GM12865 (cell line): ENCODE data around the gene KLHL18.
"Not testable (repeated sequence)": the region's sequence is repeated elsewhere in the genome, so short reads cannot be mapped to it uniquely, and the experiment has no call there.

ENCODE experiments used
- DNase-seq: peaks from one replicate; pipeline ENCODE4 v3.0.0; 2010; ENCODE audit warnings: low read depth
- H3K4me3 ChIP-seq: 2 replicates; pipeline ENCODE4 v1.5.1; 2011; ENCODE audit warnings: mild to moderate bottlenecking, low read depth, low read length, control low read depth
- CTCF ChIP-seq: IDR thresholded peaks from 2 replicates; pipeline ENCODE4 v1.5.1; 2011; ENCODE audit warnings: low read length, control low read depth, low read depth, inconsistent platforms; ENCODE audit not compliant: insufficient read depth; ENCODE audit errors: missing control alignments

The KLHL18 gene

GRCh38 chr3:47291158-47291753 lies 8.5 kb downstream of the KLHL18 start:
- no peak for TF ChIP-seq CTCF
- no peak overlapping the region for H3K4me3 ChIP-seq
- DNase-seq, result no peak

GRCh38 chr3:47291754-47292420 lies 9.1 kb downstream of the KLHL18 start:
- H3K4me3 ChIP-seq, result not testable (repeated sequence)
- DNase-seq, result peak; percentile 40

GRCh38 chr3:47293822-47294221 lies 11.1 kb downstream of the KLHL18 start:
- TF ChIP-seq CTCF, result no peak
- no peak overlapping the region for H3K4me3 ChIP-seq
- no peak for DNase-seq

GRCh38 chr3:47294392-47294791 lies 11.6 kb downstream of the KLHL18 start:
- TF ChIP-seq CTCF, result no peak
- no peak for DNase-seq
- H3K4me3 ChIP-seq, result no peak overlapping the region

- H3K4me3 ChIP-seq, result no peak overlapping the region
- TF ChIP-seq CTCF, result no peak
- DNase-seq, result no peak
Measured at GRCh38 chr3:47295322-47295721, 12.6 kb downstream of the KLHL18 start.

GRCh38 chr3:47295976-47296375 lies 13.2 kb downstream of the KLHL18 start:
- DNase-seq, result peak; percentile 43
- H3K4me3 ChIP-seq, result no peak overlapping the region
- no peak for TF ChIP-seq CTCF

- no peak overlapping the region for H3K4me3 ChIP-seq
- DNase-seq, result peak; percentile 31
- TF ChIP-seq CTCF, result no peak
Measured at GRCh38 chr3:47296562-47297302, 14.0 kb downstream of the KLHL18 start.
